ENCODE results near the gene IL1A.
A peak's percentile ranks its signal among the peaks of the same experiment; 100 is the strongest.
"Not testable (repeated sequence)": the region's sequence is repeated elsewhere in the genome, so short reads cannot be mapped to it uniquely, and the experiment has no call there.

The IL1A gene

GRCh38 chr2:112784199-112785189 lies at the start of gene IL1A:
IL1A (minus strand) TSS chr2:112784493; CDS start chr2:112783770, 723 bp downstream.
- DNase-seq = peak; percentile 71

GRCh38 chr2:112833976-112834375 lies 49.7 kb upstream of the IL1A start:
- DNase-seq = no peak

- not testable (repeated sequence) for DNase-seq
These were observed 49.3 kb upstream of the IL1A start for GRCh38 chr2:112833639-112833931.

- DNase-seq = no peak
These were observed 48.7 kb upstream of the IL1A start for GRCh38 chr2:112832841-112833638.

GRCh38 chr2:112831946-112832840 lies 47.9 kb upstream of the IL1A start:
- DNase-seq = peak; percentile 66

- DNase-seq = no peak
These were observed 47.2 kb upstream of the IL1A start for GRCh38 chr2:112831513-112831845.

- DNase-seq = no peak
These were observed 46.6 kb upstream of the IL1A start for GRCh38 chr2:112830682-112831512.

GRCh38 chr2:112829961-112830681 lies 45.8 kb upstream of the IL1A start:
- DNase-seq = no peak

GRCh38 chr2:112829101-112829960 lies 45.0 kb upstream of the IL1A start:
- DNase-seq = no peak

- DNase-seq = no peak
These were observed 44.0 kb upstream of the IL1A start for GRCh38 chr2:112828251-112828691.

- no peak for DNase-seq
These were observed 43.4 kb upstream of the IL1A start for GRCh38 chr2:112827604-112828185.

GRCh38 chr2:112827009-112827408 lies 42.7 kb upstream of the IL1A start:
- no peak for DNase-seq

- DNase-seq = no peak
These were observed 41.4 kb upstream of the IL1A start for GRCh38 chr2:112825706-112826105.

- no peak for DNase-seq
These were observed 40.4 kb upstream of the IL1A start for GRCh38 chr2:112824694-112825085.

- DNase-seq = peak; percentile 77
These were observed 37.4 kb upstream of the IL1A start for GRCh38 chr2:112821682-112822081.

- peak; percentile 48 for DNase-seq
These were observed 36.8 kb upstream of the IL1A start for GRCh38 chr2:112821142-112821541.

GRCh38 chr2:112820343-112820742 lies 36.0 kb upstream of the IL1A start:
- no peak for DNase-seq

- no peak for DNase-seq
These were observed 34.8 kb upstream of the IL1A start for GRCh38 chr2:112819081-112819480.

GRCh38 chr2:112818094-112818902 lies 34.0 kb upstream of the IL1A start:
- DNase-seq = no peak
